Immature natural killer cell (primary cell): ENCODE data around the gene EXOC3L2. TPM values are rescaled to one million over a fixed set of nuclear protein-coding genes. Genes with fewer than 3 reads are reported as not detected.

Source experiments
- DNase-seq, 3 donors: peaks; one replicate each; pipeline ENCODE4 v3.0.0; 2022; ENCODE audit warnings: mixed read lengths in 1 of 3
- H3K27ac Mint-ChIP-seq, 6 donors: one replicate each; pipeline ENCODE4 v1.8.0; 2020; ENCODE audit warnings: mixed read lengths in 6 of 6, mild to moderate bottlenecking in 5 of 6, inconsistent platforms in 4 of 6, moderate library complexity in 3 of 6
- H3K27me3 Mint-ChIP-seq, 3 donors: one replicate each; pipeline ENCODE4 v1.8.0; 2020 to 2021; ENCODE audit warnings: low read depth in 3 of 3, mild to moderate bottlenecking in 3 of 3, mixed read lengths in 3 of 3, moderate library complexity in 3 of 3, inconsistent platforms in 1 of 3
- H3K36me3 Mint-ChIP-seq, 3 donors: one replicate each; pipeline ENCODE4 v1.8.0; 2020; ENCODE audit warnings: mixed read lengths in 3 of 3, inconsistent platforms in 2 of 3, mild to moderate bottlenecking in 2 of 3
- H3K4me1 Mint-ChIP-seq, 2 donors: one replicate each; pipeline ENCODE4 v1.8.0; 2020; ENCODE audit warnings: inconsistent platforms in 2 of 2, mild to moderate bottlenecking in 2 of 2, mixed read lengths in 2 of 2, moderate library complexity in 1 of 2
- H3K4me3 Mint-ChIP-seq, 5 donors: one replicate each; pipeline ENCODE4 v1.8.0; 2020; ENCODE audit warnings: mild to moderate bottlenecking in 5 of 5, mixed read lengths in 5 of 5, inconsistent platforms in 3 of 5, moderate library complexity in 3 of 5
- H3K9me3 Mint-ChIP-seq, 6 donors: one replicate each; pipeline ENCODE4 v1.8.0; 2020; ENCODE audit warnings: mild to moderate bottlenecking in 6 of 6, mixed read lengths in 6 of 6, inconsistent platforms in 4 of 6, moderate library complexity in 3 of 6
- polyA plus RNA-seq, 3 donors: library from polyadenylated mRNA; unstranded; fragments of 300-500 nt; fragmentation: Illumina TruSeq; gene quantifications; one replicate each; pipeline ENCODE4 v1.2.3, GENCODE V29; 2021

Gene EXOC3L2
- polyA plus RNA-seq, 3 donors from 2014 or later, result not detected

DNA sequence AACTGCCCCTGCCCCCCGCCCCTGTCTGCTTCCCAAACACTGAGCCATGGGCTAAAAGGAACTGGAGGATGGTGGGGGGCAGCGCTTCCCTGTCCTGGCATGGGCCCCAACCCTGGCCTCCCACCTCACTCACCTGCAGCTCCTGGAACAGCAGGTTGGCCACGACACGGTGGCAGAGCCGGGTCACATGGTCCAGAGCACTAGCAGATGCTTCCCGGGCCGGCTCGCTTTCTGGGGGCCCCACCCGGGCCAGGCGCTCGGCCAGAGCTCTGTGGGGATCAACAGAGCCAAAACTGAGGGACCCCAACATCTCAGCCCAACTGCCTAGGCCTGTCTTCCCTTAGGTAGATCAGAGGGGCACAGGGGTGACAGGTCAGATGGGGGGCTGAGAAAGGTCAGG is 20.6 kb downstream of the EXOC3L2 start:
- no peak for DNase-seq
- Mint-ChIP-seq H3K9me3 (no peaks in the 10 kb centered on the region), H3K4me1 (peaks cover 0 to under 1% of the 10 kb centered on the region in 2 donors), H3K4me3 (no peak overlapping the region), H3K27ac (no peak overlapping the region), H3K36me3 (no peaks in the 10 kb centered on the region), H3K27me3 (peaks cover 2 to 17% (median 2%) of the 10 kb centered on the region in 3 donors)

DNA sequence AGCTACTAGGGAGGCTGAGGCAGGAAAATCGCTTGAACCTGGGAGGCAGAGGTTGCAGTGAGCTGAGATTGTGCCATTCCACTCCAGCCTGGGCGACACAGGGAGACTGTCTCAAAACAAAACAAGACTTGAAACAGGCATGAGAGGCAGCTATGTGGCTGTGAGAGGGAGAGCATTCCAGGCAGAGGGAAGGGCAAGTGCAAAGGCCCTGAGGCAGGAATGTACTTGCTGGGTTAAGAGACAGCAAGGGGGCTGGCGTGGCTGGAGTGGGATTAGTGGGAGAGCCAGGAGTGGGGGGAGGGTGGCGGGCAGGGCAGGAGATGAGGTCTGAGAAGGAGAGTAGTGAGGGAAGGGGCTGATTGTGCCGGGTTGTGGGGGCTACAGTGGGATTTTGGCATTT is 21.3 kb downstream of the EXOC3L2 start:
- Mint-ChIP-seq H3K4me3 (no peak overlapping the region), H3K4me1 (peaks cover 0 to 2% of the 10 kb centered on the region in 2 donors), H3K27me3 (peaks cover 2 to 17% (median 2%) of the 10 kb centered on the region in 3 donors)

DNA sequence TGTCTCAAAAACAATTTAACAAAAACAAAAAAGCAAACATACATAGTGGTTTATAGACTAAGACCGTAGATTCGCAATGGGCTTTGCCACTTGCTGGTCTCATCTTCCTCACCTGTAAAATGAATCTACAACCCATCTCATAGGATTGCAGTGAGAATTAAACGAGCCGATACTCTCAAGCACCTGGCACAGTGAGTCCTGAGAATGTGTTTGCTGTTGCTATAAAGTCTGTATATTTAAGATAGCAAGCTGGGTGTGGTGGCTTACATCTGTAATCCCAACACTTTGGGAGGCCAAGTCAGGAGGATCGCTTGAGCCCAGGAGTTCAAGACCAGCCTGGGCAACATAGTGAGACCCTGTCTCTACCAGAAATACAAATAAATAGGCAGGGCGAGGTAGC is 22.5 kb downstream of the EXOC3L2 start:
- H3K27me3 Mint-ChIP-seq, result peaks cover 2 to 18% (median 6%) of the 10 kb centered on the region in 3 donors
- no peak overlapping the region for H3K4me3 Mint-ChIP-seq
- no peak overlapping the region for H3K27ac Mint-ChIP-seq
- no peaks in the 10 kb centered on the region for H3K36me3 Mint-ChIP-seq
- H3K4me1 Mint-ChIP-seq, result peaks cover 0 to 2% of the 10 kb centered on the region in 2 donors
- H3K9me3 Mint-ChIP-seq, result no peaks in the 10 kb centered on the region
- DNase-seq, result no peak

More for the DNA sequence above, 21.3 kb downstream of the EXOC3L2 start:
- H3K27ac Mint-ChIP-seq, result no peak overlapping the region
- H3K9me3 Mint-ChIP-seq, result no peaks in the 10 kb centered on the region
- H3K36me3 Mint-ChIP-seq, result no peaks in the 10 kb centered on the region
- no peak for DNase-seq

DNA sequence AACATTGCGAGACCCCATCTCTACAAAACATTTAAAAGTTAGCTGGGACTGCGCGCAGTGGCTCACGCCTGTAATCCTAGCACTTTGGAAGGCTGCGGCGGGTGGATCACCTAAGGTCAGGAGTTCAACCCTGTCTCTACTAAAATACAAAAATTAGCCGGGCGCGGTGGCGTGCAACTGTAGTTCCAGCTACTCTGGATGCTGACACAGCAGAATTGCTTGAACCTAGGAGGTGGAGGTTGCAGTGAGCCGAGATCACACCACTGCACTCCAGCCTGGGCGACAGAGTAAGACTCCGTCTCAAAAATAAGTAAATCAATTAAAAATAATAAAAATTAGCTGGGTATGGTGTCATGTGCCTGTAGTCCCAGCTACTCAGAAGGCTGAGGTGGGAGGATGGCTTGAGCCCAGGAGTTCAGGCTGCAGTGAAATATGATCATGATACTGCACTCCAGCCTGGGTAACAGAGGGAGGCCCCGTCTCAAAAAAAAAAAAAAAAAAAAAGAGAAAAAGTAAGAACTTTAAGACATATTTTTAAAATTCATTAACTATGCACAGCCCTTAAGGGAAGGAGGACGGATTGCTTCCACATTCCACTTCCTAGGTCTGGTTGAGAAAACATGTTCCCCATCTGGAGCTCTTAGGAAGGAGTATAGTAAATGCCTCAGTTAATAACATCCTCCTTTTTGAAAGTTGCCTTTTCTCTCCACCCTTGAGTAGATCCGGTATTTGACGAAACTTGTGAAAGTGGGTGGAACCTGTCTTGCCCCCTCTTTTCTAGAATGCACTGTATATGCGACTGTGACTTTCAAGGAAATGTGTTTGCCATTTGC is 26.1 kb downstream of the EXOC3L2 start:
- H3K4me1 Mint-ChIP-seq, result peaks cover 7 to 10% of the 10 kb centered on the region in 2 donors

DNA sequence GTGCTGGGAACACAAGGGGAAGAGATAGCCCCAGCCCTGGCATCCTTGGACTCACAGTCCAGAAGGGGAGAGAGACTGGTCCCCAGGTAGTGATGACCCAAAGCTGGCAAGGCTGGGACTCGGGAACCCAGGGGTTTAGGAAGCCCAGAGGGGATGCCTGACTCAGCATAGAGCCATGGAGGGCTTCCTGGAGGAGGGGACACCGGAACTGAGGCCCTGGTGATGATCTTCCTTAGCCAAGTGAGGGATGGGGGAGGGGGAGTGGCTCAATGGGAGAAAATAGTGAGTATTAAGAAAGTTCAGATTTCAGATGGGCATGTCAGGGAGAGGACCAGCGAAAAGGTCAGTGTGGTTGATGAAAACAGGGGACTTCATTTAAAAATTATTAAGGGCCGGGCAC is 26.8 kb downstream of the EXOC3L2 start:
- no peak for DNase-seq
- Mint-ChIP-seq H3K27ac (no peak overlapping the region), H3K27me3 (peaks cover 6 to 18% (median 12%) of the 10 kb centered on the region in 3 donors), H3K4me3 (no peak overlapping the region), H3K9me3 (no peaks in the 10 kb centered on the region), H3K36me3 (no peaks in the 10 kb centered on the region), H3K4me1 (peaks cover 7 to 10% of the 10 kb centered on the region in 2 donors)

More for the DNA sequence above, 26.1 kb downstream of the EXOC3L2 start:
- Mint-ChIP-seq H3K27me3 (peaks cover 6 to 18% (median 12%) of the 10 kb centered on the region in 3 donors), H3K36me3 (no peaks in the 10 kb centered on the region), H3K27ac (peak overlapping the region in 1 of 6 donors; percentile 11), H3K4me3 (no peak overlapping the region), H3K9me3 (no peaks in the 10 kb centered on the region)
- DNase-seq, result no peak

DNA sequence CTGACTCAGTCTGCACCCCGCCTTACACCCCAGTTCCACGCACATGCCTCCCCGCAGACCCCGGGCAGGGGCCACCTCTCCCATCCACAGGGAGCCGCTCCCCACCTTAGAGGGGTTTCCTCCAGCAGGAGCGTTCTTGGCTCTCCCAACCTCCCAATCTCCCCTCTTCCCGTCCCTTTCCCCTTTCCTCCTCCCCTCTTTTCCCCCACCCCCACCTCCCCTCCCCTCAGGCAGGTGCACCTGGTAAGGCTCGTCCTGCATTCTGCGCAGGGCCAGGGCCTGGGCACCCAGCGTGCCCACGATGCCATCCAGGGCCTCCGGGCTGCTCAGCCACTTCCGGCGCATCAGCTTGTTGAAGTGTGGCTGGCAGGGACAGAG is 27.3 kb downstream of the EXOC3L2 start:
- Mint-ChIP-seq H3K4me1 (peaks cover 7 to 10% of the 10 kb centered on the region in 2 donors), H3K27ac (no peak overlapping the region), H3K9me3 (no peaks in the 10 kb centered on the region), H3K27me3 (peaks cover 7 to 16% (median 12%) of the 10 kb centered on the region in 3 donors), H3K36me3 (no peaks in the 10 kb centered on the region), H3K4me3 (no peak overlapping the region)
- DNase-seq, result no peak

DNA sequence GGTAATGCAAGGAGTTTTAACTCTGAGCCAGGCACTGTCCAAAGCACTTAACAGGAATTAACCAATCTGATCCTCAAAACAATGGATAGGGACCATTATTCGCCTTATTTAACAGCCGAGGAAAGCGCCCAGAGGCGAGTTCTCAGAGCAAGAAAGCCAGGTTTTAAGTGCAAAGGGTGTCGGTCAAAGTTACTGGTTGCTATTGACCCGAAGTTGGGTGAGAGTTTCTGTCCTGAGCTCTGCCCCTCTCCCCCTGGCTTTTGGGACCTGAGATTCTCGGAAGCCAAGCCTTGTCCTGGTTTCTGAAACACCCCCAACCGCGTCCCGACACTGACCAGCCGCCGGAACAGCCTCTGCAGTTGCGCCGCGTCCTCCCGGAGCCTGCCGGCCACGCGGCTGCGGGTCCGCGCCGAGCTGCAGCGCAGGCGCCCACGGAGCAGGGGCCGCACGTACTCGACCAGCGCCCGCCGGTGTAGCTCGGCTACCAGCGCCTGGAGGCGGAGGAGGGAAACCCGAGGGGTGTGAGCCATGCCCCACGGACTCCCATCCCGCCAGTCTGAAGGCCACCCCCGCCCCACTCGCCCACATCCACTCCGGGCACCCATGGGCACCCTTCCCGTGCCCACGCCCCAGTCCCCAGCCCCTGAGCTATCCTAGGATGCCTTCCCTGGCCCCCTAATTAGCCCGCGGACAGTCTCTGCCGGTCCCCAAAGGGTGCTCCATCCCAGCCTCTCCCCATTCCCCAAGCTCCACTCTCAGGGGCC is 27.8 kb downstream of the EXOC3L2 start:
- DNase-seq, result no peak
- Mint-ChIP-seq H3K4me3 (peak overlapping the region in 1 of 5 donors; percentile 17), H3K27ac (no peak overlapping the region), H3K9me3 (no peaks in the 10 kb centered on the region), H3K27me3 (peaks cover 7 to 12% (median 11%) of the 10 kb centered on the region in 3 donors), H3K4me1 (peaks cover 7 to 10% of the 10 kb centered on the region in 2 donors), H3K36me3 (no peaks in the 10 kb centered on the region)

DNA sequence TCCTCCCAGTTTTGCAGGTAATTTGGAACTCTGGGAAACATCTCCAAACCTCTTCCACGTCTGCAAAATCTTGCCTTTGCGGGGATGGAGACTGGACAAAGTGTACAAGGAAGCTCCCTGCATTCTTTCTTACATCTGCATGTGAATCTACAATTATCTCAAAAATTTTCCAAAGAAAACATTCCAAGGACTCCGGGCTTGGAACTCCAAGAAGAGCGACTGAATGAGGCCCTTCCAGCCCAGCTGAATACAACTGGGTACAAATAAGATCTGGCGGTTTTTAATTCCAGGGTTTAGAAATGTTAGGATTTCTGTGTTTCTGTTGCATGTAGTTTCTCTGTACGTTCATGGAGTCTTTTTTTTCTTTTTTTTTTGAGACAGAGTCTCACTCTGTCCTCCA is 28.5 kb downstream of the EXOC3L2 start:
- peaks cover 7 to 12% (median 9%) of the 10 kb centered on the region in 3 donors for H3K27me3 Mint-ChIP-seq
- no peak overlapping the region for H3K27ac Mint-ChIP-seq
- H3K9me3 Mint-ChIP-seq, result no peaks in the 10 kb centered on the region

DNA sequence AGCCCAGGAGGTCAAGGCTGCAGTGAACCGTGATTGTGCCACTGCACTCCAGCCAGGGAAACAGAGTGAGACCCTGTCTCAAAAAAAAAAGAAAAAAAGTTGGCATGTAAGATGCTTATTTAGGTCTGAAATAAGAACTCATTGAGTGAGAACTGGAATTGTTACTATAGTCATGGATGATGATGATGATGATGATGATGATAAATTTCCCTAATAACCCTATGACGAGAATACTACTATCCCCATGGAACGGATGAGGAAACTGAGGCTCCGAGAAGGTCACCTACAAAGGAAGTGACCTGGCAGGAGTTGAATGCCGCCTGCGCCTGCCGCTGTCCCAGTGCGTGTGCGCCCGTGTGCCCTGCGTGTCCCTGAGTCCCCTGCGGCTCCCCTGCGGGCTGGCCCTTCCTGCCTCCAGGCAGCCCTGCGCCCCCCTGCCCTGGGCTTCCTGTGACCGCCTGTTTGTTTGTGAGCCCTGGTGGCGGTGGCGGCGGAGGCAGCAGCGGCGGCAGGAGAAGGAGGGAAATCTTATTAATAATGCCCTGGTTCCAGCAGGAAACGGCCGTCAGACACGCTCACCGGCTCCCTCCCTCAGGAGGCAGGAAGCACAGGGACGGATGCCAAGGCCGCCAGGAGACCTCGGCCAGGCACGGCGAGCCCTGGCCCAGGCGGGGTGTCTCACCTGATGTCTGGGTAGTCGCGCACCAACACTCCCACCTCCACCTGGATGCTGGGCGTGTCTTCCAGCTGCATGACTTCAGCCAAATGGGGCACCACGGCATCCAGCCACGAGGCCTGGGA is 29.6 kb downstream of the EXOC3L2 start:
- no peak for DNase-seq
- H3K4me1 Mint-ChIP-seq, result peaks cover 7 to 10% of the 10 kb centered on the region in 2 donors
- H3K9me3 Mint-ChIP-seq, result no peaks in the 10 kb centered on the region
- no peaks in the 10 kb centered on the region for H3K36me3 Mint-ChIP-seq
- peaks cover 7 to 12% (median 9%) of the 10 kb centered on the region in 3 donors for H3K27me3 Mint-ChIP-seq
- H3K27ac Mint-ChIP-seq, result no peak overlapping the region
- H3K4me3 Mint-ChIP-seq, result peak overlapping the region in 2 of 5 donors; percentile 50 to 68

More for the DNA sequence above, 28.5 kb downstream of the EXOC3L2 start:
- no peak for DNase-seq
- no peak overlapping the region for H3K4me3 Mint-ChIP-seq
- peaks cover 7 to 10% of the 10 kb centered on the region in 2 donors for H3K4me1 Mint-ChIP-seq
- H3K36me3 Mint-ChIP-seq, result no peaks in the 10 kb centered on the region

DNA sequence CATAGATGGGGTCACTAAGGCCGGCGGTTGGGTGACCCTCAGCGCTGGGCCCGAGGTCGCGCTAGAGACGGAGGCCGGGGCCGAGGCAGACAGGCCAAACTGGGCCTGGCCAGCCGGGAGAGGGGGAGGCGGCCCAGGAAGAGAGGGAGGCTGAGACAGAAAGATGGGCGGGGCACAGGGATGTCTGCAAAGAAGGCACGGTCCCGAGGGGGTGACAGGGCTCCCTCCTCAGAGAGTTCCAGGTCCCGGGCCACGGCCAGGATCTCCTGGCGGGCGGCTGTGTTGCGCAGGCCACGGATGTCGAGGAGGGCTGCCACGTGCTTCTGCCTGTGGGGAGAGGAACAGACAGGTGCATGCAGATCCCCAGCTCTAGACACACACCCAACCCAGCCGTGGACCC is 32.2 kb downstream of the EXOC3L2 start:
- peaks cover 0 to 4% (median 0%) of the 10 kb centered on the region in 3 donors for H3K36me3 Mint-ChIP-seq
- no peak overlapping the region for H3K27ac Mint-ChIP-seq
- peaks cover 11 to 13% of the 10 kb centered on the region in 2 donors for H3K4me1 Mint-ChIP-seq
- DNase-seq, result no peak
- no peaks in the 10 kb centered on the region for H3K9me3 Mint-ChIP-seq
- peaks cover 1 to 10% (median 6%) of the 10 kb centered on the region in 3 donors for H3K27me3 Mint-ChIP-seq
- H3K4me3 Mint-ChIP-seq, result no peak overlapping the region

DNA sequence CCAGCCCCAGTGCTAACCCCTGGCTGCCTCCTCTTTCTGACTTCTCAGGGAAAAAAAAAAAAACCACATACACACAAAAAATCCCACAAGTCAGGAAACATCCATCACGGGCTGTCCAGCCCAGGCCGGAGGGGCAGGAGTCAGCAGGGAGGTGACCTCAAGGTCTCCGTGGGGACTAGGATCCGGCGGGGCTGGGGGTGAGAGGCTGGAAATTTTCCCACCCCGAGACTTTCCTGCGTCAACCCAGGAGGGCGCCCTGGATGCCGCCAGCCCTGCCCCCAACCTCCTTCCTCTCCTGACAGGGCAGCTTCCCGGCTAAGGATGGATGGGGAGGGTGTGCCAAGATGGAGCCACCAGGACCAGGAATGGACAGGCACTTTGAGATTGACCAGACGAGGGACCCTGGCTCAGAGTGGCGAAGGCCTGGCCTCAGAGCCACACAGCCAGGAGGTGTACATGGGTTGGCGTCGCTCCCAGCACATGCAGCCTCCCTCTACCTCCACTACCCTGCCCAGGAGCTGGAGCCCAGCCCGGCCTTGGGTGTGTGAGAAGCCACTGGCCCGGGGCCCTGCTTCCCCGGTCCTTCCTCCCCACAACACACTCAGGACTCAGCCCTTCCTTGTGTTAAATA is 33.3 kb downstream of the EXOC3L2 start:
- DNase-seq, result no peak
- H3K27ac Mint-ChIP-seq, result no peak overlapping the region
- no peaks in the 10 kb centered on the region for H3K9me3 Mint-ChIP-seq
- H3K27me3 Mint-ChIP-seq, result peaks cover 1 to 8% (median 3%) of the 10 kb centered on the region in 3 donors
- H3K36me3 Mint-ChIP-seq, result peaks cover 0 to 4% (median 0%) of the 10 kb centered on the region in 3 donors
- H3K4me3 Mint-ChIP-seq, result no peak overlapping the region
- peaks cover 10 to 13% of the 10 kb centered on the region in 2 donors for H3K4me1 Mint-ChIP-seq

DNA sequence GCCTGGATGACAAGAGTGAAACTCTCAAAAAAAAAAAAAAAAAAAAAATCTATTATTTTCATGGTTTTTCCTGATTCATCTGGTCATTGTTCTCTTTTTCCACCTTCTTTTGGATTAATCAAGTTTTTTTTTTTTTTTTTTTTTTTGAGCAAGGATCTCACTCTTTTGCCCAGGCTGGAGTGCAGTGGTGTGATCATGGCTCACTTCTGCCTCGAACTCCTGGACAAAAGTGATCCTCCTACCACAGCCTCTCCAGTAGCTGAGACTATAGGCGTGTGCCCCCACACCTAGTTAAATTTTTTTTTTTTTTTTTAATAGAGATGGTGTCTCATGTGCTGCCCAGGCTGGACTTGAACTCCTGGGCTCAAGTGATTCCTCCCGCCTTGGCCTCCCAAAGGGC is 38.9 kb downstream of the EXOC3L2 start:
- peaks cover 0 to 4% (median 0%) of the 10 kb centered on the region in 3 donors for H3K36me3 Mint-ChIP-seq
- H3K4me1 Mint-ChIP-seq, result peaks cover 4 to 6% of the 10 kb centered on the region in 2 donors
- H3K4me3 Mint-ChIP-seq, result no peak overlapping the region
- no peaks in the 10 kb centered on the region for H3K9me3 Mint-ChIP-seq
- peaks cover 0 to 2% (median 0%) of the 10 kb centered on the region in 3 donors for H3K27me3 Mint-ChIP-seq
- no peak overlapping the region for H3K27ac Mint-ChIP-seq
- DNase-seq, result no peak

DNA sequence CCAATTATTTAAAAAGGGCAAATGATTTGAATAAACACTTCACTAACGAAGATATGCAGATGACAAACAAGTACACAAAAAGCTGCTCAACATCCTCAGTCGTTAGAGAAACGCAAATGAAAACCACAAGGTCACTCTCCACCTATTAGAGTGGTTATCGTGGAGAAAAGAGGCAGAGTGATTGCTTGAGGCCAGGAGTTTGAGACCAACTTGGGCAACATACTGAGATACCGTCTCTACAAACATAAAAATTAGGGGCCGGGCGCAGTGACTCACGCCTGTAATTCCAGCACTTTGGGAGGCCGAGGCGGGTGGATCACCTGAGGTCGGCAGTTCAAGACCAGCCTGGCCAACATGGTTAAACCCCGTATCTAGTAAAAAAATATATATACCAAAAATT is 39.4 kb downstream of the EXOC3L2 start:
- Mint-ChIP-seq H3K27me3 (peaks cover 0 to 2% (median 0%) of the 10 kb centered on the region in 3 donors), H3K4me1 (peaks cover 4 to 6% of the 10 kb centered on the region in 2 donors), H3K9me3 (no peaks in the 10 kb centered on the region), H3K27ac (no peak overlapping the region), H3K4me3 (no peak overlapping the region), H3K36me3 (peaks cover 0 to 4% (median 0%) of the 10 kb centered on the region in 3 donors)
- no peak for DNase-seq
